B cell (primary cell): ENCODE results near the gene CLASP2. TPM values are rescaled to one million over a fixed set of nuclear protein-coding genes. Genes with fewer than 3 reads are reported as not detected.

Experiments used
- ATAC-seq: fragments of 200-7000 bp; cut with Tn5 transposase; one replicate; pipeline ENCODE4 v1.10.0; 2021; ENCODE audit warnings: low read depth, mild to moderate bottlenecking, moderate number of reproducible peaks, moderate library complexity
- CTCF ChIA-PET: fragments of 350-600 bp; sonication (Branson Sonifier 250); formaldehyde crosslinking; loops from one replicate; lab custom pipeline; 2021; ENCODE audit warnings: antibody characterized with exemption, inconsistent platforms; lab: Charles Lee
- POLR2A ChIA-PET: fragments of 350-600 bp; sonication (Branson Sonifier 250); formaldehyde crosslinking; loops from one replicate; lab custom pipeline; 2021; ENCODE audit warnings: antibody characterized with exemption; lab: Charles Lee
- DNase-seq: peaks from one replicate; pipeline ENCODE4 v3.0.0; 2013
- H2AFZ ChIP-seq: 2 replicates; pipeline ENCODE4 v1.6.1; 2012; ENCODE audit warnings: mild to moderate bottlenecking, low read depth, low read length; ENCODE audit not compliant: insufficient read depth, poor library complexity, severe bottlenecking
- H3K27ac ChIP-seq, 2 donors: 1 replicate in 1 of 2; 2 replicates in 1 of 2; pipeline ENCODE4 v1.5.1; 2012 to 2013; ENCODE audit warnings: low read length in 2 of 2, mild to moderate bottlenecking in 2 of 2, moderate library complexity in 1 of 2
- H3K27me3 ChIP-seq, 4 experiments: fragments of 200-600 bp in 1 of 4; sonication (generic) in 1 of 4; replicated peaks in 1 of 4; 1 replicate in 2 of 4; 2 replicates in 2 of 4; pipeline versions ENCODE4 v1.6.1 to v1.7.0; 2013 to 2016; ENCODE audit warnings: low read length in 3 of 4, mild to moderate bottlenecking in 2 of 4, mixed read lengths in 1 of 4, moderate library complexity in 1 of 4; ENCODE audit not compliant: insufficient read depth in 4 of 4, control insufficient read depth in 3 of 4; ENCODE audit errors: control extremely low read depth in 1 of 4
- H3K36me3 ChIP-seq, 2 experiments: replicated peaks in 1 of 2; 1 replicate in 1 of 2; 2 replicates in 1 of 2; pipeline versions ENCODE4 v1.6.1 to v1.7.1; 2013; ENCODE audit warnings: low read length in 1 of 2; ENCODE audit not compliant: insufficient read depth in 2 of 2, control insufficient read depth in 1 of 2; ENCODE audit errors: control extremely low read depth in 1 of 2, extremely low read depth in 1 of 2
- H3K4me1 ChIP-seq, 2 donors: fragments of 200-600 bp in 1 of 2; sonication (generic) in 1 of 2; 1 replicate in 1 of 2; 2 replicates in 1 of 2; pipeline versions ENCODE4 v1.5.1 to v1.6.1; 2013 to 2017; ENCODE audit warnings: low read length in 2 of 2; ENCODE audit not compliant: control insufficient read depth in 2 of 2, insufficient read depth in 2 of 2
- H3K4me2 ChIP-seq: replicated peaks from 2 replicates; pipeline ENCODE3; 2012; ENCODE audit warnings: mild to moderate bottlenecking, low read depth, low read length; ENCODE audit not compliant: poor library complexity, severe bottlenecking
- H3K4me3 ChIP-seq, 5 experiments: fragments of 200-600 bp in 1 of 5; sonication (generic) in 1 of 5; 1 replicate in 3 of 5; 2 replicates in 2 of 5; pipeline versions ENCODE4 v1.5.1 to v1.7.0; 2011 to 2016; ENCODE audit warnings: low read length in 4 of 5, mild to moderate bottlenecking in 4 of 5, low read depth in 2 of 5, control low read depth in 1 of 5, moderate library complexity in 1 of 5; ENCODE audit not compliant: insufficient read depth in 1 of 5; ENCODE audit errors: control extremely low read depth in 1 of 5, extremely low read depth in 1 of 5
- H3K79me2 ChIP-seq: fragments of 200-600 bp; sonication (generic); one replicate; pipeline ENCODE4 v1.6.0; 2016; ENCODE audit warnings: low read length; ENCODE audit not compliant: control insufficient read depth, insufficient read depth
- H3K9ac ChIP-seq: fragments of 200-600 bp; sonication (generic); 2 replicates; pipeline ENCODE4 v1.6.1; 2017; ENCODE audit warnings: mild to moderate bottlenecking, low read length, moderate library complexity
- H3K9me3 ChIP-seq, 3 donors: one replicate each; pipeline versions ENCODE4 v1.6.1 to v1.7.1; 2013; ENCODE audit warnings: low read length in 2 of 3; ENCODE audit not compliant: control insufficient read depth in 2 of 3, insufficient read depth in 1 of 3; ENCODE audit errors: control extremely low read depth in 1 of 3
- H4K20me1 ChIP-seq: 2 replicates; pipeline ENCODE4 v1.6.0; 2012; ENCODE audit warnings: mild to moderate bottlenecking, low read length; ENCODE audit not compliant: insufficient read depth, control insufficient read depth, poor library complexity, severe bottlenecking
- H3K27ac Mint-ChIP-seq: one replicate; pipeline ENCODE4 v1.8.0; 2021; ENCODE audit warnings: mixed read lengths
- H3K27me3 Mint-ChIP-seq: one replicate; pipeline ENCODE4 v1.8.0; 2021; ENCODE audit warnings: mixed read lengths
- H3K4me1 Mint-ChIP-seq: one replicate; pipeline ENCODE4 v1.8.0; 2021; ENCODE audit warnings: mixed read lengths
- H3K4me3 Mint-ChIP-seq: one replicate; pipeline ENCODE4 v1.8.0; 2021; ENCODE audit warnings: mixed read lengths
- H3K9me3 Mint-ChIP-seq: one replicate; pipeline ENCODE4 v1.8.0; 2022; ENCODE audit warnings: mixed read lengths; ENCODE audit not compliant: insufficient read depth
- CTCF ChIP-seq: fragments of 200-600 bp; IDR thresholded peaks from one replicate; pipeline ENCODE4 v1.8.0; 2022; ENCODE audit warnings: antibody characterized with exemption, mild to moderate bottlenecking
- EZH2 ChIP-seq: IDR thresholded peaks from 2 replicates; pipeline ENCODE4 v1.6.1; 2012; ENCODE audit warnings: borderline replicate concordance, low read depth, mild to moderate bottlenecking, moderate library complexity, low read length; ENCODE audit not compliant: insufficient read depth, poor library complexity, severe bottlenecking
- WGBS: methylation state at CpG from one replicate; pipeline ENCODE4 v1.1.5; 2013; ENCODE audit warnings: missing lambda C conversion rate; ENCODE audit not compliant: insufficient coverage; 5-methylcytosine and 5-hydroxymethylcytosine counted together
- intact Hi-C: fragments of 100-400 bp; cut with micrococcal nuclease; formaldehyde crosslinking; loops from one replicate; pipeline ENCODE4 v1.10.0; 2022
- polyA plus RNA-seq: library from polyadenylated mRNA; depleted of rRNA; stranded (reverse); fragments of >200 nt; gene quantifications from 2 replicates; pipeline ENCODE4 v1.2.3, GENCODE V29; 2012
- total RNA-seq, 2 donors: library from RNA; stranded (reverse); fragments of 120-200 nt in 1 of 2; gene quantifications; 1 replicate in 1 of 2; 2 replicates in 1 of 2; pipeline versions ENCODE4 v1.2.3 to v1.2.4, GENCODE V29; 2013 to 2022

CLASP2 gene
- total and polyA plus RNA-seq, 2 donors (not counting 1 experiment from before 2014, with no cell fraction given), result 10.7 to 109 TPM

DNA sequence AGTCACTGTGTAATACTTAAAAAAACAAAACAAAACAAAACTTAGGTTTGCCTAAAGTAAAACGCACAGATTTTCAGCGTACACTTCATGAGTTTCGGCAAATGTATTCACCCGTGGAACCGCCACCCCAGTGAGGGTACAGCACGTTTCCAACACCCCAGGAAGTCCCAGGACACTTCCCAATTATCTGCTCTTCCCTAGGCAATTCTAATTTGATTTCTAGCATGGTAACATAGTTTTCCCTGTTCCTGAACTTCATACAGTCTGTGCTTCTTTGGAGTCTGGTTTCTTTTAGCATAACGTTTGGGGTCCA is 497 bp upstream of the CLASP2 start:
- Mint-ChIP-seq H3K27me3 (no peaks in the 10 kb centered on the region), H3K27ac (peak overlapping the region; percentile 99), H3K4me1 (peaks cover 20% of the 10 kb centered on the region), H3K9me3 (no peaks in the 10 kb centered on the region), H3K4me3 (peak overlapping the region; percentile 99)
- WGBS, result 0% methylated on average over 7 of the region's 7 CpGs
- Histone ChIP-seq H4K20me1 (no peaks in the 10 kb centered on the region), H3K27ac (peak overlapping the region; percentile 90 to 94), H3K4me2 (peak overlapping the region; percentile 79), H3K36me3 (peaks cover 0 to 2% of the 10 kb centered on the region in 2 experiments), H3K9ac (peak overlapping the region; percentile 85), H3K27me3 (no peaks in the 10 kb centered on the region), H2AFZ (peak overlapping the region; percentile 89), H3K79me2 (peaks cover 61% of the 10 kb centered on the region), H3K4me1 (peaks cover 19 to 21% of the 10 kb centered on the region in 2 donors), H3K4me3 (peak overlapping the region; percentile 85 to 96 (median 92)), H3K9me3 (no peaks in the 10 kb centered on the region)
- no peak for DNase-seq
- ATAC-seq, result no peak
- CTCF ChIA-PET, result no interaction called here
- TF ChIP-seq EZH2 (no peak), CTCF (no peak)
- intact Hi-C loops, result loop anchor here (1.0 to 10.0 kb wide), 8 partner anchors 59 to 1224 kb away; partner anchors contain the start of genes CNOT10, CRTAP, DYNC1LI1 and PDCD6IP
- POLR2A ChIA-PET, result no interaction called here

GRCh38 chr3:33717616-33717865 is 513 bp downstream of the CLASP2 start:
- Mint-ChIP-seq H3K4me1 (peaks cover 20% of the 10 kb centered on the region), H3K27ac (peak overlapping the region; percentile 99), H3K27me3 (no peaks in the 10 kb centered on the region), H3K4me3 (peak overlapping the region; percentile 99), H3K9me3 (no peaks in the 10 kb centered on the region)
- peaks cover 71% of the 10 kb centered on the region for H3K79me2 ChIP-seq
- H3K4me2 ChIP-seq, result peak overlapping the region; percentile 79
- ChIA-PET POLR2A (interaction anchor here (0.8 kb wide), 1 partner anchor 277 kb away, joined by 4 read pairs; the partner anchor contains the start of gene UBP1), CTCF (interaction anchor here (0.9 to 2.6 kb wide), 4 partner anchors 70 to 586 kb away, joined by 3 to 10 read pairs (median 4); partner anchors contain the start of gene PDCD6IP)
- no peaks in the 10 kb centered on the region for H3K9me3 ChIP-seq
- peaks cover 0 to 2% of the 10 kb centered on the region in 2 experiments for H3K36me3 ChIP-seq
- DNase-seq, result no peak
- intact Hi-C loops, result loop anchor here (1.0 to 10.0 kb wide), 6 partner anchors 81 to 1223 kb away; partner anchors contain the start of genes CNOT10, CRTAP and DYNC1LI1
- H2AFZ ChIP-seq, result peak overlapping the region; percentile 89
- H3K27ac ChIP-seq, result peak overlapping the region; percentile 90 to 94
- no peaks in the 10 kb centered on the region for H3K27me3 ChIP-seq
- peak overlapping the region; percentile 72 to 96 (median 89) for H3K4me3 ChIP-seq
- peak; percentile 51 for ATAC-seq
- under 1% methylated on average over 26 of the region's 26 CpGs for WGBS
- H3K4me1 ChIP-seq, result peaks cover 19 to 21% of the 10 kb centered on the region in 2 donors
- peak overlapping the region; percentile 85 for H3K9ac ChIP-seq
- TF ChIP-seq EZH2 (no peak), CTCF (no peak)
- no peaks in the 10 kb centered on the region for H4K20me1 ChIP-seq
